ENCODE data around the gene AUTS2.

- no peak for TF ChIP-seq TAF1 (IDR thresholded peaks at IDR 0.05; ENCODE audit: low read depth, low read length)
- no peak for TF ChIP-seq POLR2A (IDR thresholded peaks at IDR 0.05; ENCODE audit: low read depth, low read length)
- no peak for TF ChIP-seq POLR2AphosphoS5 (IDR thresholded peaks at IDR 0.05; ENCODE audit: low read depth, low read length)
- TF ChIP-seq PAX5 (IDR thresholded peaks at IDR 0.05; ENCODE audit: insufficient read depth, low read length, severe bottlenecking) = no peak
These were observed 981.9 kb downstream of the AUTS2 start for GRCh38 chr7:70580161-70580560.

Measured in GM12891 (cell line).